Astrocyte (in vitro differentiated cells and primary cell): Measurements from ENCODE around the gene KCNQ1. TPM values are rescaled to one million over a fixed set of nuclear protein-coding genes. Genes with fewer than 3 reads are reported as not detected.

Source experiments
- DNase-seq: peaks from one replicate; pipeline ENCODE4 v3.0.0-alpha.2; 2010; ENCODE audit warnings: low read depth
- FAIRE-seq: peaks from 2 replicates; lab custom pipeline; 2011; peaks lifted over from hg19 to GRCh38; lab: Jason Lieb, UNC
- H2AFZ ChIP-seq: 2 replicates; pipeline ENCODE4 v1.6.0; 2012; ENCODE audit warnings: low read depth, low read length, inconsistent platforms
- H3K27ac ChIP-seq: 2 replicates; pipeline ENCODE4 v1.5.1; 2011; ENCODE audit warnings: low read depth, low read length, inconsistent platforms
- H3K27me3 ChIP-seq: 2 replicates; pipeline ENCODE4 v1.6.0; 2011; ENCODE audit warnings: low read length, inconsistent platforms; ENCODE audit not compliant: insufficient read depth
- H3K36me3 ChIP-seq: 2 replicates; pipeline ENCODE4 v1.5.1; 2011; ENCODE audit warnings: low read length, inconsistent platforms; ENCODE audit not compliant: insufficient read depth
- H3K4me1 ChIP-seq: 2 replicates; pipeline ENCODE4 v1.5.1; 2011; ENCODE audit warnings: low read length, inconsistent platforms; ENCODE audit not compliant: insufficient read depth
- H3K4me2 ChIP-seq: 2 replicates; pipeline ENCODE4 v1.6.0; 2012; ENCODE audit warnings: low read length, inconsistent platforms
- H3K4me3 ChIP-seq: 2 replicates; pipeline ENCODE4 v1.5.1; 2011; ENCODE audit warnings: low read depth, mild to moderate bottlenecking, low read length, inconsistent platforms; ENCODE audit not compliant: insufficient read depth
- H3K79me2 ChIP-seq: 2 replicates; pipeline ENCODE4 v1.6.0; 2012; ENCODE audit warnings: mild to moderate bottlenecking, low read length, inconsistent platforms; ENCODE audit not compliant: insufficient read depth
- H3K9ac ChIP-seq: 2 replicates; pipeline ENCODE4 v1.6.0; 2012; ENCODE audit warnings: mild to moderate bottlenecking, low read length, inconsistent platforms
- H3K9me3 ChIP-seq: 2 replicates; pipeline ENCODE4 v1.5.1; 2012; ENCODE audit warnings: low read depth, mild to moderate bottlenecking, low read length, inconsistent platforms; ENCODE audit not compliant: insufficient read depth
- H4K20me1 ChIP-seq: 2 replicates; pipeline ENCODE4 v1.6.0; 2012; ENCODE audit warnings: low read length, inconsistent platforms; ENCODE audit not compliant: insufficient read depth
- H3K27ac Mint-ChIP-seq: one replicate; pipeline ENCODE4 v1.8.0; 2021; ENCODE audit warnings: mild to moderate bottlenecking, mixed read lengths; ENCODE audit not compliant: unreplicated experiment
- H3K27me3 Mint-ChIP-seq: one replicate; pipeline ENCODE4 v1.8.0; 2021; ENCODE audit warnings: low read depth, mixed read lengths; ENCODE audit not compliant: unreplicated experiment
- H3K36me3 Mint-ChIP-seq: one replicate; pipeline ENCODE4 v1.8.0; 2021; ENCODE audit warnings: low read depth, mixed read lengths; ENCODE audit not compliant: unreplicated experiment
- H3K4me1 Mint-ChIP-seq: one replicate; pipeline ENCODE4 v1.8.0; 2021; ENCODE audit warnings: low read depth, mixed read lengths; ENCODE audit not compliant: unreplicated experiment
- H3K4me3 Mint-ChIP-seq: one replicate; pipeline ENCODE4 v1.8.0; 2021; ENCODE audit warnings: mild to moderate bottlenecking, moderate library complexity, mixed read lengths; ENCODE audit not compliant: unreplicated experiment
- H3K9me3 Mint-ChIP-seq: one replicate; pipeline ENCODE4 v1.8.0; 2021; ENCODE audit warnings: mild to moderate bottlenecking, mixed read lengths; ENCODE audit not compliant: unreplicated experiment
- CTCF ChIP-seq: IDR thresholded peaks from 2 replicates; pipeline ENCODE4 v1.5.1; 2011; ENCODE audit warnings: low read depth, mild to moderate bottlenecking, inconsistent platforms, low read length, moderate library complexity; ENCODE audit not compliant: insufficient read depth
- EZH2 ChIP-seq: IDR thresholded peaks from 2 replicates; pipeline ENCODE4 v1.6.1; 2012; ENCODE audit warnings: mild to moderate bottlenecking, low read length, inconsistent platforms; ENCODE audit not compliant: insufficient read depth
- total RNA-seq: library from RNA; stranded (reverse); gene quantifications from 2 replicates; pipeline ENCODE4 v1.2.1, GENCODE V29; 2021

The KCNQ1 gene
- total RNA-seq, 1 donor from 2014 or later = not detected

DNA sequence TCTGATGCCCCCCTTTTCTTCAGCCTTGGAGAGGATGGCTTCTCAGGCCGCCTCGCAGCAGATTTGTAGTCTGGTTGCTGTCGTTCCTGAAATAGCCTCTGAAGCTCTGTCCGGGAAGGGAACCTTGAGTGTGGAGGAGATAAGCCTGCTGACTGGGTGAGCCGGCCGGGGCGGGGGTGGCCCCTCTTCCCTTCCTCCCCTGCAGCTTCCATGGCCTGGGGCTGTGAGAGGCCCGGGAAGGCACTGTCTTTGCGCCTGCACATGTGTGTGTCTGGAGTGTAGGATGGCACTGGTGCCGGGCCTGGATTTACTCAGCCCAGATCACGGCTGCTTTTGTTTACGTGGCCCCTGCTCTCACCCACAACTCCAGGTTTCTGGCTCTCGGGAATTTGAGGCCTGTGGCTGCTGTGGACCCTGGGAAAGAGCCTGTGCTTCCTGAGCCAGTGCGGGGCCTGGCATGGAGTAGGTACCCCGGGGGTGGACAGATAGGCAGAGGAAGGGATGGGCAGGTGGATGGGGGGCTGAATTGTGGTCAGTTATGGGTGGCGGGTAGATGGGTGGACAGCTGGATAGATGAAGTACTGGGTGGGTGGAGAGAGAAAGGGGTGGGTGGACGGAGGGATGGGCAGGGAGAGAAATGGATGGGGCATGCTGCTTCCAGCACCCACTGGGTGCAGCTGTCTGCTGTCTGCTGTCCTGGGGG is 16.6 kb downstream of the KCNQ1 start:
- Mint-ChIP-seq H3K9me3 (no peaks in the 10 kb centered on the region), H3K27ac (no peak overlapping the region), H3K4me3 (no peak overlapping the region), H3K27me3 (peaks cover 57% of the 10 kb centered on the region), H3K4me1 (no peaks in the 10 kb centered on the region), H3K36me3 (no peaks in the 10 kb centered on the region)
- no peak for DNase-seq
- H3K9ac ChIP-seq = no peak overlapping the region
- no peaks in the 10 kb centered on the region for H4K20me1 ChIP-seq
- no peak overlapping the region for H3K4me3 ChIP-seq
- no peaks in the 10 kb centered on the region for H3K79me2 ChIP-seq
- no peaks in the 10 kb centered on the region for H3K4me1 ChIP-seq
- peaks cover 2% of the 10 kb centered on the region for H3K27me3 ChIP-seq
- TF ChIP-seq EZH2 (no peak), CTCF (no peak)
- no peaks in the 10 kb centered on the region for H3K36me3 ChIP-seq
- no peak overlapping the region for H3K4me2 ChIP-seq
- no peaks in the 10 kb centered on the region for H3K9me3 ChIP-seq
- H2AFZ ChIP-seq = no peak overlapping the region
- FAIRE-seq = no peak
- no peak overlapping the region for H3K27ac ChIP-seq

DNA sequence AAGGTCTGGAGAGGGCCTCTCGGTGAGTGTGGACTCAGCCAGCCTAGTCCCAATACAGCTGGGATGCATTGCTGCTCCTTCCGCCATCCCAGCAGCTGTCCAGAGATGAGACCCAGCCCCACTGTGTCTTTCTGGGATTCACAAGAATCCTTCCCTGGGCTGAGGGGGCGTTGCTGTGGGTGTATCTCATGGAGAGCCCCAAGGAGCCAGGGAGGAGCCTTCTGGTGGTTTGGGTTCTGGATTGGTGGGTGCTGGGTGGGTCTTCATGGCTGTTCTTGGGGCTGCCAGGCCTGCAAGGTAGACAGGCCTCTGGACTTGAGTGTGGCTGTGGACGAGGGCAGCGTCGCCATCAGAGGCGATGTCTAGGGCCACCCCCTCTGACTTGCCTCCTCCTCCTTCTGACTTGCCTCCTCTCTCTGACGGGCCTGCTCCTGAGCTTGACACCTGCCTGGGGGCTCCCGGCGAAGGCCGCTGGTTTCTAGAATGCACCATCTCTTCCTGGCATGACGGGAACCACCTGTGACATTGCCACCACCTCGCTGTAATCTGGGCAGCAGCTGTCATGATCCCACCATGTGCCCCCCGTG is 17.2 kb downstream of the KCNQ1 start:
- no peak overlapping the region for H3K27ac ChIP-seq
- Mint-ChIP-seq H3K4me1 (no peaks in the 10 kb centered on the region), H3K27ac (no peak overlapping the region), H3K4me3 (no peak overlapping the region), H3K9me3 (no peaks in the 10 kb centered on the region), H3K27me3 (peaks cover 58% of the 10 kb centered on the region), H3K36me3 (no peaks in the 10 kb centered on the region)
- no peak overlapping the region for H3K9ac ChIP-seq
- TF ChIP-seq EZH2 (no peak), CTCF (no peak)
- H3K27me3 ChIP-seq = peaks cover 2% of the 10 kb centered on the region
- H3K4me3 ChIP-seq = no peak overlapping the region
- no peaks in the 10 kb centered on the region for H3K79me2 ChIP-seq
- H3K4me1 ChIP-seq = no peaks in the 10 kb centered on the region
- no peak overlapping the region for H2AFZ ChIP-seq
- FAIRE-seq (no peak), DNase-seq (no peak)
- H4K20me1 ChIP-seq = no peaks in the 10 kb centered on the region
- H3K4me2 ChIP-seq = no peak overlapping the region
- H3K36me3 ChIP-seq = no peaks in the 10 kb centered on the region
- no peaks in the 10 kb centered on the region for H3K9me3 ChIP-seq

DNA sequence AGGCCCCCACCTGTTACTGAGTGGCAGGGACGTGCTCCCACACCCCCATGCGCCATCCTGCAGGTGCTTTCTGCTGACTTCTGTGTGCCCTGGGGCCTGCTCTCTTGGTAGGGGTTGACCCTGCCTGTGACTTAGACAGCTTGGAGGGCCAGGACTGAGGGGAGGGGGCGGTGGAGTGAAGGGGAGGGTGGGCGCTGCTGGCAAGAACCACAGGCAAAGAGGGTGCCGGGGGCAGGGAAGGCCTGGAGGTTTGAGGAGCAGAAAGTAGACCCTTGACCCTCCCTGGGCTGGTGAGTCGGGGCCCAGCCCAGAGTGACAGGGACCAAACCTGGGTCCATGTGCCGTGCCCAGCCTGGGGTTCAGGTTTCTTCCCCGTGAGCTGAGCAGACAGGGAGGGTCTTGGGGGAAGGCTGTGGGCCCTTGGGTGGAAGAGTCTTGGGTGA is 17.8 kb downstream of the KCNQ1 start:
- Histone ChIP-seq H3K27ac (no peak overlapping the region), H3K9ac (no peak overlapping the region), H3K27me3 (peaks cover 2% of the 10 kb centered on the region), H3K4me2 (no peak overlapping the region), H2AFZ (no peak overlapping the region), H4K20me1 (no peaks in the 10 kb centered on the region), H3K9me3 (no peaks in the 10 kb centered on the region), H3K4me1 (no peaks in the 10 kb centered on the region), H3K4me3 (no peak overlapping the region), H3K79me2 (no peaks in the 10 kb centered on the region), H3K36me3 (no peaks in the 10 kb centered on the region)
- Mint-ChIP-seq H3K27me3 (peaks cover 56% of the 10 kb centered on the region), H3K27ac (no peak overlapping the region), H3K36me3 (no peaks in the 10 kb centered on the region), H3K4me3 (no peak overlapping the region), H3K9me3 (no peaks in the 10 kb centered on the region), H3K4me1 (no peaks in the 10 kb centered on the region)
- TF ChIP-seq EZH2 = no peak
- no peak for TF ChIP-seq CTCF
- FAIRE-seq (no peak), DNase-seq (no peak)
